HG02763 (cell line): Measurements from ENCODE around the gene HSPBP1.

ENCODE experiments used
- ATAC-seq: cut with Tn5 transposase; IDR thresholded peaks from one replicate; pipeline ENCODE4 v1.9.1; 2021; ENCODE audit warnings: mild to moderate bottlenecking, moderate library complexity; ENCODE audit not compliant: unreplicated experiment

Gene HSPBP1

GRCh38 chr19:55223291-55224037 lies 56.4 kb downstream of the HSPBP1 start:
- ATAC-seq: no peak

- no peak for ATAC-seq
Observed at GRCh38 chr19:55220525-55220924, 59.4 kb downstream of the HSPBP1 start.

GRCh38 chr19:55216461-55217198 lies 63.3 kb downstream of the HSPBP1 start:
- no peak for ATAC-seq

- no peak for ATAC-seq
Observed at GRCh38 chr19:55213547-55213946, 66.4 kb downstream of the HSPBP1 start.

- no peak for ATAC-seq
Observed at GRCh38 chr19:55212447-55212846, 67.5 kb downstream of the HSPBP1 start.
